ENCODE measurements around the gene RAB4B. TPM values are rescaled to one million over a fixed set of nuclear protein-coding genes. Genes with fewer than 3 reads are reported as not detected.

The RAB4B gene
- total RNA-seq, 1 donor from 2014 or later = 21.3 TPM

Other genes starting within 250 kb of the RAB4B start
- 27.7 and 67.0 TPM in 2 replicates for gene SHKBP1, start 201.4 kb upstream of the RAB4B start, total RNA-seq
- 16.8 and 25.2 TPM in 2 replicates for gene LTBP4, start 176.9 kb upstream of the RAB4B start, total RNA-seq
- gene NUMBL, start 87.6 kb upstream of the RAB4B start, total RNA-seq = 27.2 and 48.0 TPM in 2 replicates
- 31.8 and 38.8 TPM in 2 replicates for gene COQ8B, start 61.4 kb upstream of the RAB4B start, total RNA-seq
- 30.6 and 33.4 TPM in 2 replicates for gene ITPKC, start 61.1 kb upstream of the RAB4B start, total RNA-seq
- gene ACTMAP, start 27.8 kb upstream of the RAB4B start, total RNA-seq = 1.0 and 2.0 TPM in 2 replicates
- gene SNRPA, start 27.0 kb upstream of the RAB4B start, total RNA-seq = 22.1 and 45.8 TPM in 2 replicates
- gene MIA, start 2.7 kb upstream of the RAB4B start, total RNA-seq = 0.68 TPM in 1 of 2 replicates, not detected in the other
- 159 and 197 TPM in 2 replicates for gene EGLN2, start 20.9 kb downstream of the RAB4B start, total RNA-seq
- not detected in 2 replicates for gene CYP2A6, start 72.2 kb downstream of the RAB4B start, total RNA-seq
- not detected in 2 replicates for gene CYP2A7, start 104.0 kb downstream of the RAB4B start, total RNA-seq
- not detected in 2 replicates for gene CYP2B6, start 213.0 kb downstream of the RAB4B start, total RNA-seq